ENCODE results near the gene BTBD16. TPM values are rescaled to one million over a fixed set of nuclear protein-coding genes. Genes with fewer than 3 reads are reported as not detected.

The BTBD16 gene
- total RNA-seq, 1 donor from 2014 or later = not detected

- no peak for DNase-seq (ENCODE audit: low read depth)
These were observed 92.2 kb downstream of the BTBD16 start for GRCh38 chr10:122363311-122363710.

DNA sequence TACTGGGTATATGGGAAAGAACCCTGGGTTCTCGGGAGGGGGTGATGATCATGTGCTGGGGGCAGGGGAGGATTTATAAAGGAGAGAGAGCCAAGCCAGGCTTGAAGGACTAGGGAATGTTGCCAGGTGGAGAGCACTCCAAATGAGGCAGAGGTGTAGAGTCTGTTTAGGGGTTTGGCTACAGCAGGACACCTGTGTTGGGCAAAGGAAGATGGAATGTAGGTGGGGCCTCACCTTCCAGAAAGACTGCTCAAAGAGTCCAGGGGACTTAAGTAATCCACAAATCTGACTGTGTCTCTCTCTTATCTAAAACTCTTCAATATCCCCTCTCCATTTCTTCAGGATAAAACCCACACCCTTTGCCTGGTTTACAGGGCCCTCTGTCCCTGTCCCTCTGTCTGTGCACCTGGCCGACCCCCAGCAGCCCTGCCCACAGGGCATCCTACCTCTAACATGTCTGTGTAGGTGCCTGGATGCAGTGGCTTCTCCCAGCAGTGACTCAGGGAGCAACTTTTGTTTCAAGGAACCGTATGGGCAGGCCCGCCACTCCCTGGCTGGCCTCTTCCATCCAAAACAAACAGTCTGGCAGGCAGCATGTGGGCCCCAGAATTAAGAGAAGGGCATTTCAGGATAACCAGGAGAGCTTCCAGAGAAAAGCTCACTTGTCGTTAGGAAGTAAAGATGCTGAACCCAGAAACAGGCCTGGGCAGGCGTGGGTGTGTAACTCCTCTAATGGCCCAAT lies 92.8 kb downstream of the BTBD16 start:
- DNase-seq (ENCODE audit: low read depth) = no peak

DNA sequence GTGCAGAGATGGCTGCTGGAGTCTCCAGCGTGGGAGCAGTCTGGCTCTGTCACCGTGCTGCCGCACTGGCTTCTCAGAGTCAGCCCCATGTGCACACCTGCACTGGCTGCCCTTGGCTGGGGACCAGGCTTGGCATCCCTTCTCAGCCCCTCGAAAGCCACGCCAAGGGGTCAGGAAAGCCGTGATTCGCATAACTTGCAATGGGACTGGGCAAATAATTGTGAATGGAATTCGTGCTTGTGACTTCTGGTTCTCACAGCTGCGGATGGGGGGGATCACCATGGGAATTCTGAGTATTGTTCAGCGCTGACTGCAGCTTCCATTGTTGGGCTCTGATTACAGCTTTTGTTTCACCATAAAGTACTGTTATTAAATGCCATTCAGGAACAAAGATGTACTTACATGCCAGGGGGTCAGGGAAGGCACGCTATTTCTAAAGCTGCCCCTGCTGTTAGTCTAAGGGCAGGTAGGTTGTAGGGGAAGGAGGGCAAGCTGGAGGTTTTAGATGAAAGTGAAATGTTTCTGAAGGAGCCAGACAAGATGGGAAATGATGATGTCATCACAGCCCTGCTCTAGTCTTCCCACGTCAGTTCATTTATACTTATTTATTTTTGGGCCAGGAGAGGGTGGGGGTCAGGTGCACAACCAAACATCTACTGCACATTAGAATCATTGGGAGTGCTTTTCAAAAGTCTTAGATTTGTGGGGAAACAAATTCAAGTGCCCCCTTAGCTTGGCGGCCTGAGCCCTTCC lies 97.6 kb downstream of the BTBD16 start:
- peak; percentile 47 for DNase-seq (ENCODE audit: low read depth)

- no peak for DNase-seq (ENCODE audit: low read depth)
These were observed 102.0 kb downstream of the BTBD16 start for GRCh38 chr10:122373108-122373507.

DNA sequence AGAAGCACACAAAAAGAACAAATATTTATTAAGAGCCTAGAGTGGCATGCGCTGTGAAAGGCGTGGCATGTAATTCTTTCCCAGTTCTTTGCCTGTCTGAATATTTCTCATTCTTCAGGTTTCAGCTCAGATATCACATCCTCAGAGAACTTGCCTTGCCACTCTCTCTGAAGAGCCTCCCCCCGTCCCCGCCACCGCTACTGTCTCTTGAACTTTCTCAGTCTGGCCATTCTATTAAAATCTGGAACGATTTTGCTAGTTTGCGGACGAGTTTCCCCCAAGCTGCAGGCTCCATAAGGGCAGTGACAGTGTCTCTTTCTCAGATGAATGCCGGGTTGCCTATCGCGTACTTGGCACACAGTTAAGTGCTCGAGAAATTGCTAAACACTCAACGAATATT lies 102.6 kb downstream of the BTBD16 start:
- DNase-seq (ENCODE audit: low read depth) = peak; percentile 39

- peak; percentile 96 for DNase-seq (ENCODE audit: low read depth)
These were observed 103.3 kb downstream of the BTBD16 start, which contains the start of gene PLEKHA1 for GRCh38 chr10:122374237-122374858. TSS of gene PLEKHA1 (plus strand) at chr10:122374708. CDS start at chr10:122393201, 18,493 bp downstream.

GRCh38 chr10:122374859-122375678 lies 104.0 kb downstream of the BTBD16 start:
- peak; percentile 61 for DNase-seq (ENCODE audit: low read depth)

DNA sequence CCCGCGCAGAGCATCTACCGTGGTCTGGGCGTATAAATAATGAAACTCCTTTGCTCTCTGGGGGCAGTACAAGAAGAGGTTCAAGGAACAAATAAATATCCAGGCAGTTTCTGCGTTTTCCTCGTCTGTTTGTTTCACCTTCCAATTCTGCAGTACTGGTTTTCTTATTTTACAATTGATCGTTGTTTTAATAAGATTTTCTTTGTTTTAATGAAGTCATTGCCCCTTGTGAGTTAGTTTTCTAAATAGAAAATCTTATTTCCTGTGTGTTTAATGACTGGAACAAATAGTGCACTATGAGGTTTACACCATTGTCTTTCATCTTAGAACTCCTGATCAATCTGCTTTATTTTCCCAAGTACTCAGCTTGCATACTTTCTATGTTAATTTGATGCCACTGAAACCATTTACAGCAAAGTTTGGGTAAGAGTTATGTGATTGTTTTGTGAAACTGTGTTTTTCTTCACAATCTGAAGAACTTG lies 104.6 kb downstream of the BTBD16 start:
- DNase-seq (ENCODE audit: low read depth) = no peak

DNA sequence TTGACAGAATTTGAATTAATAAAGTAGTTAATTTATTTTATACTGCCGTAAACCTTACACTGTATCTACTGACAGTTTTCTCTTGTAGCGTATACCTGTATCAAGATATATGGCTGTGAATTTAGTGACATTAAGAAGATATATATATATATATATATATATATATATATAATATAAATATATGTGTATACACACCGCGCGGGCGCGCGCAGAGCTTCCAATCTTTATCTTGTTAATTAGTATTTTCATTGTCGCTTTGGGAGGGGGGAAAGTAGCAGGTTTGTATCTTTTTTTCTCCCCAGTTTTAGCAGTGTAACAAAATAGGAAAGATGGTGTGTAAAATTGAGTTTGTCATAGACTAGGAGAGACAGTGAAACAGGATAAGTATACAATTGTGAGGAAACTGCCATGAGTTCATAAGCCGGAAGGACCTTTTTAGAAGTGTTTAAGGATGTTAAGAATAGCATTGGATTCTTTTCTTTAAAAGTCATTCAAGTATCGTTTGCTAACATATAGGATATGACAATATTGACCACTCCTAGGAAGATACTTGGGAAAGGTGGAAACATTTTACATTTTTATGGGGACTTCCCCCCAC lies 105.4 kb downstream of the BTBD16 start:
- DNase-seq (ENCODE audit: low read depth) = no peak

DNA sequence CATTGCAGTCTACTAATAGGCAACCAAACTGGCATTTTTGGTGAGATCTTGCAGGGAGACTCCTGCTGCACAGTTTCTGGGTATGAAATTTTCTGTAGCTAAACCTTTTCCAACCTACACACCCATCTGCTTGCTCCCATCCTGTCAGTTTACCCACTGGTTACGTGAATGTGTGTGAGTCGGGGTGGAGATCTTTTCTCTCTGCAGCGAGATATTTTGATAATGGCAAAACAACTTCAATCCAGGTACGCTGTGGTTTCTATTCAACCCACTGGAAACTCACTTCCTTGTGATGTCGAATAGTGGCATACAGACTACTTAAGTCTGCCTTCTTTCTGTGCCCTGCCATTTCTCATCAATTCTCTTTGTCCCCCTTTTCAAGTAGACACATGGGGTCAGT lies 107.9 kb downstream of the BTBD16 start:
- DNase-seq (ENCODE audit: low read depth) = no peak

DNA sequence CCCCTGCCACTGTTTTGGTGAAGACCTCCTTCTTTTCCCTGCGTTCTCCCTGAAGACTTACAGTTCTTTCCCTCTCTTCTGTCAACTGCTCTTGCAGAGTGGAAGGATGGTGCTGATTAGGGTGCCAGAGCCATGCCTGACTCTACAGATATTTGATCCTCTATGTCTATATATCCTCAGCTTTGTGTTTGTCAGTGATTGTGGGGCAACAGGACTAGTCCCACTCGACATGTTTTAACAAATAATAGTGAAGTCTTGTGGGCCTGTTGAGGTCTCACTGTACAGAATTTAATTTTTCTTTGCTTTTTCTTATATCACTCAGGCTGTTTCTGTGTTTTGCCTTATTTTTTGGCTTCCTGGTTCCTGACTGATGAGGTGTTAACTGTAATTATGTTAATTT lies 108.4 kb downstream of the BTBD16 start:
- no peak for DNase-seq (ENCODE audit: low read depth)

GRCh38 chr10:122380703-122381102 lies 109.6 kb downstream of the BTBD16 start:
- no peak for DNase-seq (ENCODE audit: low read depth)

- DNase-seq (ENCODE audit: low read depth) = no peak
These were observed 110.6 kb downstream of the BTBD16 start for GRCh38 chr10:122381680-122382079.

- no peak for DNase-seq (ENCODE audit: low read depth)
These were observed 115.4 kb downstream of the BTBD16 start for GRCh38 chr10:122386514-122386913.

- DNase-seq (ENCODE audit: low read depth) = peak; percentile 83
These were observed 116.5 kb downstream of the BTBD16 start for GRCh38 chr10:122387572-122387971.

Other genes with a start within 250 kb of the BTBD16 start
- 39.1 and 45.2 TPM in 2 replicates for gene PLEKHA1, start 103.4 kb downstream of the BTBD16 start, total RNA-seq
- gene ARMS2, start 183.4 kb downstream of the BTBD16 start, total RNA-seq = 0.88 TPM in 1 of 2 replicates, not detected in the other
- 1,617 and 1,959 TPM in 2 replicates for gene HTRA1, start 190.3 kb downstream of the BTBD16 start, total RNA-seq

Measured in myocyte (in vitro differentiated cells).